ENCODE data around the gene FAXC. TPM values are rescaled to one million over a fixed set of nuclear protein-coding genes. Genes with fewer than 3 reads are reported as not detected.

Gene FAXC
- total and polyA plus RNA-seq, 2 of the 8 experiments (the other 6 are each of a cell fraction or from before 2014, with no cell fraction given) = 23.2 to 29.8 TPM

- TF ChIP-seq CTCF (IDR thresholded peaks at IDR 0.05; ENCODE audit: control extremely low read depth in 1 of 3, insufficient read depth in 1 of 3, low read depth in 1 of 3, low read length in 3 of 3) (no peak), KDM4A (IDR thresholded peaks at IDR 0.05; ENCODE audit: low read depth, low read length, severe bottlenecking) (no peak), JUND (IDR thresholded peaks at IDR 0.05; ENCODE audit: low read length) (no peak), BACH1 (IDR thresholded peaks at IDR 0.05; ENCODE audit: low read length) (no peak)
Measured at GRCh38 chr6:99324996-99325395, 24.5 kb downstream of the FAXC start (continued).
